ENCODE measurements around the gene SOX6. TPM values are rescaled to one million over a fixed set of nuclear protein-coding genes. Genes with fewer than 3 reads are reported as not detected.

Gene SOX6
- total and polyA plus RNA-seq, 2 donors (not counting 1 experiment from before 2014, with no cell fraction given), result 3.0 to 5.1 TPM

GRCh38 chr11:15940462-15941205 is 415.7 kb downstream of the SOX6 start:
- no peaks in the 10 kb centered on the region for H4K20me1 ChIP-seq (ENCODE audit: control insufficient read depth, extremely low read depth, insufficient read depth, low read length)
- no peak overlapping the region for H2AFZ ChIP-seq (ENCODE audit: low read length)
- no peak overlapping the region for H3K27ac ChIP-seq (ENCODE audit: insufficient read depth, low read length)
- no peaks in the 10 kb centered on the region for H3K36me3 ChIP-seq (ENCODE audit: control insufficient read depth, insufficient read depth, low read length)
- no peaks in the 10 kb centered on the region for H3K79me2 ChIP-seq (ENCODE audit: control insufficient read depth, insufficient read depth, low read length)
- no peak for TF ChIP-seq EZH2 (IDR thresholded peaks at IDR 0.05; ENCODE audit: low read length, missing control alignments)
- no peak for TF ChIP-seq CTCF (conservative IDR thresholded peaks at IDR 0.05 in 1 of 2, IDR thresholded peaks at IDR 0.05 in 1 of 2; ENCODE audit: low read depth in 1 of 2, low read length in 2 of 2)
- H3K4me2 ChIP-seq (ENCODE audit: extremely low read depth, insufficient read depth, low read length), result no peak overlapping the region
- no peak overlapping the region for H3K9ac ChIP-seq (ENCODE audit: insufficient read depth, low read length)
- DNase-seq (ENCODE audit: low read depth in 2 of 2), result no peak
- no peaks in the 10 kb centered on the region for H3K27me3 ChIP-seq (ENCODE audit: control insufficient read depth, insufficient read depth, low read length)
- peaks cover 2% of the 10 kb centered on the region for H3K4me1 ChIP-seq (ENCODE audit: control insufficient read depth, extremely low read depth, insufficient read depth, low read length)
- H3K9me3 ChIP-seq (ENCODE audit: control insufficient read depth, insufficient read depth, low read depth, low read length), result no peaks in the 10 kb centered on the region
- no peak overlapping the region for H3K4me3 ChIP-seq (replicated peaks in 1 of 4; ENCODE audit: control extremely low read depth in 1 of 4, insufficient read depth in 1 of 4, low read depth in 3 of 4, low read length in 4 of 4)

- H4K20me1 ChIP-seq (ENCODE audit: control insufficient read depth, extremely low read depth, insufficient read depth, low read length), result no peaks in the 10 kb centered on the region
- no peak overlapping the region for H3K27ac ChIP-seq (ENCODE audit: insufficient read depth, low read length)
- H3K27me3 ChIP-seq (ENCODE audit: control insufficient read depth, insufficient read depth, low read length), result no peaks in the 10 kb centered on the region
- H3K36me3 ChIP-seq (ENCODE audit: control insufficient read depth, insufficient read depth, low read length), result no peaks in the 10 kb centered on the region
- H3K9ac ChIP-seq (ENCODE audit: insufficient read depth, low read length), result no peak overlapping the region
- no peak for TF ChIP-seq CTCF (conservative IDR thresholded peaks at IDR 0.05 in 1 of 2, IDR thresholded peaks at IDR 0.05 in 1 of 2; ENCODE audit: low read depth in 1 of 2, low read length in 2 of 2)
- TF ChIP-seq EZH2 (IDR thresholded peaks at IDR 0.05; ENCODE audit: low read length, missing control alignments), result no peak
- H3K9me3 ChIP-seq (ENCODE audit: control insufficient read depth, insufficient read depth, low read depth, low read length), result no peaks in the 10 kb centered on the region
- H3K4me2 ChIP-seq (ENCODE audit: extremely low read depth, insufficient read depth, low read length), result no peak overlapping the region
- no peak for DNase-seq (ENCODE audit: low read depth in 2 of 2)
- peaks cover 2% of the 10 kb centered on the region for H3K4me1 ChIP-seq (ENCODE audit: control insufficient read depth, extremely low read depth, insufficient read depth, low read length)
- H3K79me2 ChIP-seq (ENCODE audit: control insufficient read depth, insufficient read depth, low read length), result no peaks in the 10 kb centered on the region
- H2AFZ ChIP-seq (ENCODE audit: low read length), result no peak overlapping the region
- no peak overlapping the region for H3K4me3 ChIP-seq (replicated peaks in 1 of 4; ENCODE audit: control extremely low read depth in 1 of 4, insufficient read depth in 1 of 4, low read depth in 3 of 4, low read length in 4 of 4)
These were observed 417.4 kb downstream of the SOX6 start for GRCh38 chr11:15938983-15939382.

DNA sequence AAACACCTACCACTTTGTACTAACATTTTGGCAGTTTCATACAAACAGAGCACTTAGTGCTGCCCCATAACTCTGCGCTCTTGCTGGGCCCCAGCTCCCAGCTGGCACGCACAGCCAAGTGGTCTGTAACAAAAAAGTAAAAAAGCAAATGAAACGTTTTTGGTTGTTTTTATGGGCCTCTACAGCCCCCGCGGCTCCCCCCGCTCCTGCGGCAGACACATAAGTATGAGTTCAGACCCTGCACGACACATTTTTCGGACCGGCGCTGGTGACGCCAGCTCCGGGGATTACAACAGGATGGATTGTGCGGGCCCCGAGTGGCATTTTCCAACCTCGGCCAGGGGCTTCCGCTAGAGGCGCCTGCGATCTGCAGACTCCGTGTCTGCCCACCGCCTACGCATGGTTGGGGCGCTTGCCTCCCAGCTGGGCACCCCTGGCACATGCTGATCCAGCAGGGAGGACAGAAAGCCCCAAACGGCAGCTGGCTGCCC is 418.2 kb downstream of the SOX6 start:
- DNase-seq (ENCODE audit: low read depth in 2 of 2), result peak in 1 of 2 donors; percentile 43
- Histone ChIP-seq H3K36me3 (ENCODE audit: control insufficient read depth, insufficient read depth, low read length) (no peaks in the 10 kb centered on the region), H3K9ac (ENCODE audit: insufficient read depth, low read length) (no peak overlapping the region), H3K27ac (ENCODE audit: insufficient read depth, low read length) (no peak overlapping the region), H3K9me3 (ENCODE audit: control insufficient read depth, insufficient read depth, low read depth, low read length) (no peaks in the 10 kb centered on the region), H3K4me3 (replicated peaks in 1 of 4; ENCODE audit: control extremely low read depth in 1 of 4, insufficient read depth in 1 of 4, low read depth in 3 of 4, low read length in 4 of 4) (peak overlapping the region in 1 of 4 experiments; percentile 8), H3K4me1 (ENCODE audit: control insufficient read depth, extremely low read depth, insufficient read depth, low read length) (peaks cover 2% of the 10 kb centered on the region), H4K20me1 (ENCODE audit: control insufficient read depth, extremely low read depth, insufficient read depth, low read length) (no peaks in the 10 kb centered on the region), H2AFZ (ENCODE audit: low read length) (peak overlapping the region; percentile 55), H3K4me2 (ENCODE audit: extremely low read depth, insufficient read depth, low read length) (no peak overlapping the region), H3K79me2 (ENCODE audit: control insufficient read depth, insufficient read depth, low read length) (no peaks in the 10 kb centered on the region), H3K27me3 (ENCODE audit: control insufficient read depth, insufficient read depth, low read length) (no peaks in the 10 kb centered on the region)
- TF ChIP-seq CTCF (conservative IDR thresholded peaks at IDR 0.05 in 1 of 2, IDR thresholded peaks at IDR 0.05 in 1 of 2; ENCODE audit: low read depth in 1 of 2, low read length in 2 of 2) (peak in 1 of 2 donors; percentile 23), EZH2 (IDR thresholded peaks at IDR 0.05; ENCODE audit: low read length, missing control alignments) (no peak)

Data from fibroblast of lung (primary cell).